Epidermal melanocyte (primary cell): Measurements from ENCODE around the gene CCNK.

Experiments used
- DNase-seq: peaks from one replicate; pipeline ENCODE4 v3.0.0; 2011; ENCODE audit warnings: low spot score; ENCODE audit not compliant: insufficient read length

Gene CCNK

GRCh38 chr14:99534333-99534732, 53.1 kb downstream of the CCNK start:
- DNase-seq: no peak

GRCh38 chr14:99534863-99535262, 53.7 kb downstream of the CCNK start:
- no peak for DNase-seq

- DNase-seq: no peak
Observed at GRCh38 chr14:99535448-99535847, 54.2 kb downstream of the CCNK start.

GRCh38 chr14:99535908-99536778, 54.9 kb downstream of the CCNK start:
- DNase-seq: no peak

- no peak for DNase-seq
Observed at GRCh38 chr14:99537399-99537798, 56.2 kb downstream of the CCNK start.

GRCh38 chr14:99538275-99538674, 57.1 kb downstream of the CCNK start:
- no peak for DNase-seq

- DNase-seq: no peak
Observed at GRCh38 chr14:99538733-99539132, 57.5 kb downstream of the CCNK start.

GRCh38 chr14:99539491-99539890, 58.3 kb downstream of the CCNK start:
- no peak for DNase-seq

GRCh38 chr14:99540196-99541032, 59.2 kb downstream of the CCNK start:
- no peak for DNase-seq

GRCh38 chr14:99541211-99541610, 60.0 kb downstream of the CCNK start:
- DNase-seq: no peak

GRCh38 chr14:99541677-99542470, 60.7 kb downstream of the CCNK start:
- DNase-seq: no peak

- no peak for DNase-seq
Observed at GRCh38 chr14:99542566-99542965, 61.4 kb downstream of the CCNK start.

GRCh38 chr14:99543370-99543769, 62.2 kb downstream of the CCNK start:
- no peak for DNase-seq

- no peak for DNase-seq
Observed at GRCh38 chr14:99543985-99544384, 62.8 kb downstream of the CCNK start.

GRCh38 chr14:99544991-99545390, 63.8 kb downstream of the CCNK start:
- no peak for DNase-seq

GRCh38 chr14:99545586-99545985, 64.4 kb downstream of the CCNK start:
- DNase-seq: no peak

GRCh38 chr14:99546234-99546879, 65.1 kb downstream of the CCNK start:
- DNase-seq: no peak

GRCh38 chr14:99548255-99548654, 67.0 kb downstream of the CCNK start:
- no peak for DNase-seq

- DNase-seq: no peak
Observed at GRCh38 chr14:99548871-99549515, 67.8 kb downstream of the CCNK start.

GRCh38 chr14:99549684-99550083, 68.5 kb downstream of the CCNK start:
- DNase-seq: no peak
